Lower leg skin (tissue), 3 donors: ENCODE results near the gene PCDH9.

Experiments
- POLR2A ChIP-seq, 2 donors: fragments of 450-650 bp; IDR thresholded peaks; one replicate each; pipeline ENCODE4 v1.6.1; 2016 to 2017; ENCODE audit warnings: antibody characterized with exemption in 2 of 2, mild to moderate bottlenecking in 1 of 2, moderate library complexity in 1 of 2
- TF ChIP-seq, protein P1 (sequence below), 3 donors: fragments of 450-650 bp; IDR thresholded peaks; one replicate each; pipeline ENCODE4 v1.5.1; 2016; ENCODE audit warnings: antibody characterized with exemption in 3 of 3, mild to moderate bottlenecking in 3 of 3, moderate library complexity in 2 of 3

DNA sequence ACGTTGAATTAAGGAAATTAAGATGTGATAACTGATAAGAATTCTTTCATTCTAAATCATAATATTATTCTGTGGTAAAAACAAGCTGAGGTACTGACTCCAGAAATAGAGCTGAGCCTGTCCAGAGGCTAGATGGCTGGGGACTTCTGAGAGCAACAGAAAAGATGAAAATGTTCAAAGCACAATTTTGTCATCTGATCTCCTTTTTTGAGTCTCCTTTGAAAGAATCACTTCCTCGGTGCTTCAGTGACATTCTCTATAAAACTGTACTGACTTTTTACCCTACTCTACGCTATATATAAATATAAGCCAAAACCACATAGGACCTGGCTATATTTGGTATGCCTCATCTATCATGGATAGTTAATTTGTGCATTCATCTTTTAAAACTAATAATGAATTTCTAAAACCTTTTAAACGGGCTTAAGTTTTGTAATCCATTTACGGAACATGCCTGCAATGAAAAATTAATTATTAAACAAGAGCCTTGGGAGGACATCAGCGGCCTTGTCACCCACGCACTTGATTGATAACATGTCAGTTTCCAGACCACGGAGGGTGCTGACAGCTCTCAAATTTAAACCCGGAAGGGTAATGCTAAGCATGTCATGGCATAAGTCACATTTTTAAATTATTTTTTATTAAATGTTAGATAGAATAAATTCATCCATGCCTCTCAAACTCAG is 235.5 kb downstream of the PCDH9 start:
- TF ChIP-seq, protein P1, sequence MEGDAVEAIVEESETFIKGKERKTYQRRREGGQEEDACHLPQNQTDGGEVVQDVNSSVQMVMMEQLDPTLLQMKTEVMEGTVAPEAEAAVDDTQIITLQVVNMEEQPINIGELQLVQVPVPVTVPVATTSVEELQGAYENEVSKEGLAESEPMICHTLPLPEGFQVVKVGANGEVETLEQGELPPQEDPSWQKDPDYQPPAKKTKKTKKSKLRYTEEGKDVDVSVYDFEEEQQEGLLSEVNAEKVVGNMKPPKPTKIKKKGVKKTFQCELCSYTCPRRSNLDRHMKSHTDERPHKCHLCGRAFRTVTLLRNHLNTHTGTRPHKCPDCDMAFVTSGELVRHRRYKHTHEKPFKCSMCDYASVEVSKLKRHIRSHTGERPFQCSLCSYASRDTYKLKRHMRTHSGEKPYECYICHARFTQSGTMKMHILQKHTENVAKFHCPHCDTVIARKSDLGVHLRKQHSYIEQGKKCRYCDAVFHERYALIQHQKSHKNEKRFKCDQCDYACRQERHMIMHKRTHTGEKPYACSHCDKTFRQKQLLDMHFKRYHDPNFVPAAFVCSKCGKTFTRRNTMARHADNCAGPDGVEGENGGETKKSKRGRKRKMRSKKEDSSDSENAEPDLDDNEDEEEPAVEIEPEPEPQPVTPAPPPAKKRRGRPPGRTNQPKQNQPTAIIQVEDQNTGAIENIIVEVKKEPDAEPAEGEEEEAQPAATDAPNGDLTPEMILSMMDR (IDR thresholded peaks at IDR 0.05), result no peak
- no peak for TF ChIP-seq POLR2A (IDR thresholded peaks at IDR 0.05)
